K562 (cell line): Measurements from ENCODE around the gene SPATA2L. TPM values are rescaled to one million over a fixed set of nuclear protein-coding genes. Genes with fewer than 3 reads are reported as not detected.

Experiments used
- C11orf30 ChIP-seq: fragments of 450-650 bp; IDR thresholded peaks from 2 replicates; pipeline ENCODE4 v1.6.1; 2016; ENCODE audit warnings: low read depth, mild to moderate bottlenecking
- ERF ChIP-seq: fragments of 450-650 bp; formaldehyde crosslinking; IDR thresholded peaks from 2 replicates; pipeline ENCODE4 v1.4.0; 2020; ENCODE audit warnings: mild to moderate bottlenecking, mixed read lengths
- ETV5 ChIP-seq: sonication (generic); formaldehyde crosslinking; IDR thresholded peaks from 2 replicates; pipeline ENCODE4 v1.4.0; 2020; ENCODE audit warnings: low read depth, mild to moderate bottlenecking, missing genetic modification reagents
- HMG20B ChIP-seq: fragments of 250-450 bp; sonication (Bioruptor Pico); IDR thresholded peaks from 2 replicates; pipeline ENCODE4 v1.5.0; 2021; ENCODE audit warnings: mild to moderate bottlenecking
- IFI16 ChIP-seq: fragments of 250-450 bp; sonication (Bioruptor Pico); IDR thresholded peaks from 2 replicates; pipeline ENCODE4 v2.1.2; 2022; ENCODE audit warnings: mild to moderate bottlenecking, inconsistent platforms
- IRF9 ChIP-seq: fragments of 450-650 bp; IDR thresholded peaks from 2 replicates; pipeline ENCODE4 v1.6.1; 2016; ENCODE audit warnings: missing biosample characterization, missing genetic modification characterization
- JUND ChIP-seq, 2 experiments: IDR thresholded peaks; 2 replicates in 1 of 2; 3 replicates in 1 of 2; pipeline ENCODE4 v1.6.1; 2011; ENCODE audit warnings: borderline replicate concordance in 2 of 2, low read depth in 2 of 2, low read length in 2 of 2, improper control_type of control experiment in 1 of 2, missing biosample characterization in 1 of 2, missing genetic modification characterization in 1 of 2, missing genetic modification reagents in 1 of 2
- NFXL1 ChIP-seq: fragments of 450-650 bp; formaldehyde crosslinking; IDR thresholded peaks from 2 replicates; pipeline ENCODE4 v1.4.0; 2021; ENCODE audit warnings: mild to moderate bottlenecking
- NR0B1 ChIP-seq: fragments of 450-650 bp; IDR thresholded peaks from one replicate; pipeline ENCODE4 v1.6.1; 2018; ENCODE audit warnings: mild to moderate bottlenecking, moderate library complexity; ENCODE audit not compliant: partially characterized antibody
- NR1H2 ChIP-seq: sonication (generic); formaldehyde crosslinking; IDR thresholded peaks from 2 replicates; pipeline ENCODE4 v1.4.0; 2020; ENCODE audit warnings: mild to moderate bottlenecking, missing genetic modification reagents
- NR3C1 ChIP-seq: sonication (generic); formaldehyde crosslinking; IDR thresholded peaks from 2 replicates; pipeline ENCODE4 v1.8.1; 2022; ENCODE audit warnings: missing genetic modification reagents
- POLR3G ChIP-seq: IDR thresholded peaks from 2 replicates; pipeline ENCODE4 v1.6.1; 2011; ENCODE audit not compliant: insufficient read length, insufficient replicate concordance; ENCODE audit errors: extremely low read depth
- SAFB ChIP-seq: fragments of 200-400 bp; formaldehyde crosslinking; IDR thresholded peaks from 2 replicates; pipeline ENCODE4 v1.6.1; 2017; ENCODE audit warnings: low read depth, low read length, borderline replicate concordance
- SNAPC5 ChIP-seq: fragments of 250-450 bp; sonication (Bioruptor Pico); IDR thresholded peaks from 2 replicates; pipeline ENCODE4 v1.8.0; 2021; ENCODE audit warnings: moderate library complexity, mild to moderate bottlenecking, inconsistent platforms
- SPI1 ChIP-seq: IDR thresholded peaks from 2 replicates; pipeline ENCODE4 v1.6.1; 2011; ENCODE audit warnings: low read depth, low read length, control low read depth, borderline replicate concordance
- ZNF518B ChIP-seq: fragments of 250-450 bp; sonication (Bioruptor Pico); IDR thresholded peaks from 2 replicates; pipeline ENCODE4 v1.5.0; 2021; ENCODE audit warnings: mild to moderate bottlenecking, moderate library complexity
- ZNF695 ChIP-seq: fragments of 450-650 bp; formaldehyde crosslinking; IDR thresholded peaks from 2 replicates; pipeline ENCODE4 v1.4.0; 2020; ENCODE audit warnings: mild to moderate bottlenecking, moderate library complexity
- polyA plus RNA-seq, 8 experiments: library from polyadenylated mRNA; depleted of rRNA in 4 of 8; stranded (reverse) in 5 of 8; unstranded in 3 of 8; fragments of >200 nt; fragmentation: Nextera tagmentation in 2 of 8; fragmentation: Illumina TruSeq in 1 of 8; extraction: Ambion mirVana in 2 of 8; extraction: Trizol in 1 of 8; gene quantifications; 2 replicates each; pipeline versions ENCODE4 v1.2.1 to v1.2.3, GENCODE V29; 2011 to 2014; ENCODE audit warnings: inconsistent platforms in 1 of 8, missing spikeins in 1 of 8
- total RNA-seq, 7 experiments: library from RNA; depleted of rRNA in 6 of 7; stranded (reverse); fragments of >200 nt in 6 of 7; fragmentation: Illumina TruSeq in 2 of 7; extraction: Trizol in 2 of 7; gene quantifications; 2 replicates each; pipeline versions ENCODE4 v1.2.1 to v1.2.3, GENCODE V29; 2011 to 2021; ENCODE audit warnings: low replicate concordance in 1 of 7
- TF ChIP-seq, protein P1 (sequence below): fragments of 250-450 bp; sonication (Bioruptor Pico); IDR thresholded peaks from 2 replicates; pipeline ENCODE4 v1.4.0; 2020; ENCODE audit warnings: borderline replicate concordance
- TF ChIP-seq, protein P2 (sequence below): sonication (generic); formaldehyde crosslinking; IDR thresholded peaks from 2 replicates; pipeline ENCODE4 v1.8.0; 2022; ENCODE audit warnings: mild to moderate bottlenecking, missing genetic modification reagents

Gene SPATA2L
- total and polyA plus RNA-seq, 9 of the 15 experiments (the other 6 are each of a cell fraction or from before 2014, with no cell fraction given), result 0.13 to 19.2 (median 4.8) TPM; not detected in 1

GRCh38 chr16:89657442-89658220 lies 43.9 kb downstream of the SPATA2L start, which contains the start of the genes CHMP1A and SPATA33 (continued):
- TF ChIP-seq POLR3G (no peak), NR1H2 (no peak), HMG20B (CRISPR knock-in tag) (no peak), IRF9 (no peak), ETV5 (CRISPR knock-in tag) (peak; percentile 77), C11orf30 (peak; percentile 74), ZNF518B (CRISPR knock-in tag) (no peak), NFXL1 (no peak), SAFB (0 out of 2 replicates have a peak, but pooled peaks have one; percentile 28), ZNF695 (CRISPR knock-in tag) (no peak), SPI1 (no peak), NR0B1 (no peak), SNAPC5 (CRISPR knock-in tag) (no peak), NR3C1 (CRISPR knock-in tag) (no peak; the same call in 1 of the 2 replicates), JUND (IDR thresholded peaks at IDR 0.05; ENCODE audit: borderline replicate concordance, low read depth, low read length) (no peak), JUND (tag; IDR thresholded peaks at IDR 0.05; ENCODE audit: borderline replicate concordance, low read depth, low read length) (no peak; the same call in 2 of the 3 replicates), IFI16 (no peak), ERF (CRISPR knock-in tag) (peak; percentile 79)
- TF ChIP-seq, protein P1, sequence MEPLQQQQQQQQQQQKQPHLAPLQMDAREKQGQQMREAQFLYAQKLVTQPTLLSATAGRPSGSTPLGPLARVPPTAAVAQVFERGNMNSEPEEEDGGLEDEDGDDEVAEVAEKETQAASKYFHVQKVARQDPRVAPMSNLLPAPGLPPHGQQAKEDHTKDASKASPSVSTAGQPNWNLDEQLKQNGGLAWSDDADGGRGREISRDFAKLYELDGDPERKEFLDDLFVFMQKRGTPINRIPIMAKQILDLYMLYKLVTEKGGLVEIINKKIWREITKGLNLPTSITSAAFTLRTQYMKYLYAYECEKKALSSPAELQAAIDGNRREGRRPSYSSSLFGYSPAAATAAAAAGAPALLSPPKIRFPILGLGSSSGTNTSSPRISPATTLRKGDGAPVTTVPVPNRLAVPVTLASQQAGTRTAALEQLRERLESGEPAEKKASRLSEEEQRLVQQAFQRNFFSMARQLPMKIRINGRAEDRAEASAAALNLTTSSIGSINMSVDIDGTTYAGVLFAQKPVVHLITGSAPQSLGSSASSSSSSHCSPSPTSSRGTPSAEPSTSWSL (CRISPR knock-in tag), result 0 out of 2 replicates have a peak, but pooled peaks have one; percentile 39
- TF ChIP-seq, protein P2, sequence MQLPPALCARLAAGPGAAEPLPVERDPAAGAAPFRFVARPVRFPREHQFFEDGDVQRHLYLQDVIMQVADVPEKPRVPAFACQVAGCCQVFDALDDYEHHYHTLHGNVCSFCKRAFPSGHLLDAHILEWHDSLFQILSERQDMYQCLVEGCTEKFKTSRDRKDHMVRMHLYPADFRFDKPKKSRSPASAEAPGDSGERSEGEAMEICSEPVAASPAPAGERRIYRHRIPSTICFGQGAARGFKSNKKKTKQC (CRISPR knock-in tag), result peak; percentile 54; the same call in 1 of the 2 replicates
